GM19372 (cell line): ENCODE data around the gene TTC17.
"Not testable (repeated sequence)": the region's sequence is repeated elsewhere in the genome, so short reads cannot be mapped to it uniquely, and the experiment has no call there.

ENCODE experiments used
- ATAC-seq: cut with Tn5 transposase; IDR thresholded peaks from one replicate; pipeline ENCODE4 v1.9.1; 2021; ENCODE audit warnings: mild to moderate bottlenecking, low read depth, moderate library complexity; ENCODE audit not compliant: unreplicated experiment

TTC17 gene

GRCh38 chr11:43447151-43447550 lies 88.4 kb downstream of the TTC17 start:
- no peak for ATAC-seq

- ATAC-seq: no peak
These were observed 99.8 kb downstream of the TTC17 start for GRCh38 chr11:43458486-43458885.

GRCh38 chr11:43459246-43459645 lies 100.5 kb downstream of the TTC17 start:
- no peak for ATAC-seq

- no peak for ATAC-seq
These were observed 103.6 kb downstream of the TTC17 start for GRCh38 chr11:43462359-43462758.

GRCh38 chr11:43467958-43468357 lies 109.2 kb downstream of the TTC17 start:
- no peak for ATAC-seq

- not testable (repeated sequence) for ATAC-seq
These were observed 118.8 kb downstream of the TTC17 start for GRCh38 chr11:43477491-43477890.

GRCh38 chr11:43486141-43486540 lies 127.4 kb downstream of the TTC17 start:
- ATAC-seq: no peak

- ATAC-seq: no peak
These were observed 131.2 kb downstream of the TTC17 start for GRCh38 chr11:43489869-43490465.

- ATAC-seq: no peak
These were observed 134.0 kb downstream of the TTC17 start for GRCh38 chr11:43492701-43493100.

- no peak for ATAC-seq
These were observed 134.7 kb downstream of the TTC17 start for GRCh38 chr11:43493431-43493830.

- no peak for ATAC-seq
These were observed 138.4 kb downstream of the TTC17 start for GRCh38 chr11:43497144-43497543.

GRCh38 chr11:43498561-43498960 lies 139.8 kb downstream of the TTC17 start:
- no peak for ATAC-seq

GRCh38 chr11:43503417-43503816 lies 144.7 kb downstream of the TTC17 start:
- no peak for ATAC-seq

GRCh38 chr11:43504316-43504950 lies 145.7 kb downstream of the TTC17 start:
- no peak for ATAC-seq

- no peak for ATAC-seq
These were observed 146.5 kb downstream of the TTC17 start for GRCh38 chr11:43505171-43505570.

- no peak for ATAC-seq
These were observed 148.5 kb downstream of the TTC17 start for GRCh38 chr11:43507171-43507570.

GRCh38 chr11:43508511-43508918 lies 149.8 kb downstream of the TTC17 start:
- no peak for ATAC-seq

GRCh38 chr11:43511959-43512358 lies 153.2 kb downstream of the TTC17 start:
- ATAC-seq: no peak

- ATAC-seq: no peak
These were observed 156.4 kb downstream of the TTC17 start for GRCh38 chr11:43515090-43515489.

GRCh38 chr11:43516316-43516850 lies 157.7 kb downstream of the TTC17 start:
- ATAC-seq: no peak

- no peak for ATAC-seq
These were observed 158.8 kb downstream of the TTC17 start for GRCh38 chr11:43517518-43517917.
